ENCODE data around the gene NALCN.

DNA sequence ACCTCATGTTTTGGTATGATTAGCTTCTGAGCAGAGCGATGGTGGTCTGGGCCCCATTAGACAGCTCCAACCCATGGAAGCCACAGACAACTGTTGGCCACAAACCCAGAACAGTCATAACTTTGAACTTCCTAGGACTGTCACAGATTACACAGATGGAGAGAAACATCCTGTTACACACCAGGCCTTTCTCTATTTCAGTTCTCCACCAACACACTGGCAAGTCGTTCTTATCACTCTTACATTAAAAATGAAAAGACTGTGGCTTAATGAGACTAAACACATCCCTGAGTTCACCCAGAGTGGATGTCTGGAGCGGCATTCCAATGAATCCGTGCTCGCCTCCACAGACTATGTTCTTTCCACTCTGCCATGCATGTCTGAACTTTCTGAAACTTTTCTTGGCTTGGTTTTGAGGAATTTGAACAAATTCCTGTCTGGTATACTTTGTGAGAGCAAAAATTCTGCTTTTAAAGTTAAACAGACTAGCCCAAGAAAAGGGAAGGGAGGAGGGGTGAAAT is 109.1 kb downstream of the NALCN start:
- TF ChIP-seq, protein P1, sequence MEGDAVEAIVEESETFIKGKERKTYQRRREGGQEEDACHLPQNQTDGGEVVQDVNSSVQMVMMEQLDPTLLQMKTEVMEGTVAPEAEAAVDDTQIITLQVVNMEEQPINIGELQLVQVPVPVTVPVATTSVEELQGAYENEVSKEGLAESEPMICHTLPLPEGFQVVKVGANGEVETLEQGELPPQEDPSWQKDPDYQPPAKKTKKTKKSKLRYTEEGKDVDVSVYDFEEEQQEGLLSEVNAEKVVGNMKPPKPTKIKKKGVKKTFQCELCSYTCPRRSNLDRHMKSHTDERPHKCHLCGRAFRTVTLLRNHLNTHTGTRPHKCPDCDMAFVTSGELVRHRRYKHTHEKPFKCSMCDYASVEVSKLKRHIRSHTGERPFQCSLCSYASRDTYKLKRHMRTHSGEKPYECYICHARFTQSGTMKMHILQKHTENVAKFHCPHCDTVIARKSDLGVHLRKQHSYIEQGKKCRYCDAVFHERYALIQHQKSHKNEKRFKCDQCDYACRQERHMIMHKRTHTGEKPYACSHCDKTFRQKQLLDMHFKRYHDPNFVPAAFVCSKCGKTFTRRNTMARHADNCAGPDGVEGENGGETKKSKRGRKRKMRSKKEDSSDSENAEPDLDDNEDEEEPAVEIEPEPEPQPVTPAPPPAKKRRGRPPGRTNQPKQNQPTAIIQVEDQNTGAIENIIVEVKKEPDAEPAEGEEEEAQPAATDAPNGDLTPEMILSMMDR (conservative IDR thresholded peaks at IDR 0.05; ENCODE audit: low read depth in 2 of 2), result no peak
- TF ChIP-seq POLR2AphosphoS5 (IDR thresholded peaks at IDR 0.05; ENCODE audit: low read depth), result no peak
